Measurements from ENCODE around the gene PDGFC.

DNA sequence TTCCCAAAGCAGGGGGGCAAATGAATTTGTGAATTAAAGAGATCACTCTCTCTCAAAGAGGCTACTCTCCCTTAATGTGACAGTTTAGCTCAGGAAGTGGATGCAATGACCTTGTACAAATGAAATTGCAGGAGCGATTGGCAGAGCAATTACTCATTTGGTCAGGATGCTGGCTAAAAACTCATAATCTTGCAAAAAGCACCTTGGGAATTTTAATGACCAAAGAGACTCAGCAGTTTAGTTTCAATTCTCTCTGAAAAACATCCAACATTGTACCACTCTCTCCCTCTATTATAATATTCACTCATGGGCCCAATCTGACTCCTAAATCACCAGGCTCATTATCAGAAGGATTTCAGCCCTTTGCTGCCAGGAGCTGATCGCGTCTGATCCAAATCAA, 26.1 kb downstream of the PDGFC start:
- TF ChIP-seq EP300 (IDR thresholded peaks at IDR 0.05) = no peak
- TF ChIP-seq, protein P1, sequence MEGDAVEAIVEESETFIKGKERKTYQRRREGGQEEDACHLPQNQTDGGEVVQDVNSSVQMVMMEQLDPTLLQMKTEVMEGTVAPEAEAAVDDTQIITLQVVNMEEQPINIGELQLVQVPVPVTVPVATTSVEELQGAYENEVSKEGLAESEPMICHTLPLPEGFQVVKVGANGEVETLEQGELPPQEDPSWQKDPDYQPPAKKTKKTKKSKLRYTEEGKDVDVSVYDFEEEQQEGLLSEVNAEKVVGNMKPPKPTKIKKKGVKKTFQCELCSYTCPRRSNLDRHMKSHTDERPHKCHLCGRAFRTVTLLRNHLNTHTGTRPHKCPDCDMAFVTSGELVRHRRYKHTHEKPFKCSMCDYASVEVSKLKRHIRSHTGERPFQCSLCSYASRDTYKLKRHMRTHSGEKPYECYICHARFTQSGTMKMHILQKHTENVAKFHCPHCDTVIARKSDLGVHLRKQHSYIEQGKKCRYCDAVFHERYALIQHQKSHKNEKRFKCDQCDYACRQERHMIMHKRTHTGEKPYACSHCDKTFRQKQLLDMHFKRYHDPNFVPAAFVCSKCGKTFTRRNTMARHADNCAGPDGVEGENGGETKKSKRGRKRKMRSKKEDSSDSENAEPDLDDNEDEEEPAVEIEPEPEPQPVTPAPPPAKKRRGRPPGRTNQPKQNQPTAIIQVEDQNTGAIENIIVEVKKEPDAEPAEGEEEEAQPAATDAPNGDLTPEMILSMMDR (IDR thresholded peaks at IDR 0.05) = no peak
